ENCODE data around the gene REX1BD. TPM values are rescaled to one million over a fixed set of nuclear protein-coding genes. Genes with fewer than 3 reads are reported as not detected.

The REX1BD gene
- total and polyA plus RNA-seq, 2 of the 13 experiments (the other 11 are each of a cell fraction or from before 2014, with no cell fraction given), result 7.5 to 25.4 TPM

- peak; percentile 53; the same call in 1 of the 2 replicates for TF ChIP-seq NKX3-1 (CRISPR knock-in tag; IDR thresholded peaks at IDR 0.05)
- TF ChIP-seq KLF15 (CRISPR knock-in tag; IDR thresholded peaks at IDR 0.05; ENCODE audit: borderline replicate concordance), result no peak; the same call in 1 of the 2 replicates
- no peak for TF ChIP-seq ELF4 (CRISPR knock-in tag; IDR thresholded peaks at IDR 0.05; ENCODE audit: borderline replicate concordance)
- no peak for TF ChIP-seq REXO4 (CRISPR knock-in tag; IDR thresholded peaks at IDR 0.05; ENCODE audit: borderline replicate concordance)
- no peak for TF ChIP-seq SNRNP70 (IDR thresholded peaks at IDR 0.05; ENCODE audit: low read depth, low read length)
- TF ChIP-seq ZNF263 (CRISPR knock-in tag; IDR thresholded peaks at IDR 0.05), result no peak; the same call in 1 of the 2 replicates
- no peak for TF ChIP-seq NBN (conservative IDR thresholded peaks at IDR 0.05)
- TF ChIP-seq ZNF570 (CRISPR knock-in tag; IDR thresholded peaks at IDR 0.05; ENCODE audit: borderline replicate concordance), result no peak
- no peak; the same call in 1 of the 2 replicates for TF ChIP-seq CREB3 (CRISPR knock-in tag; IDR thresholded peaks at IDR 0.05)
- no peak for TF ChIP-seq RFX5 (IDR thresholded peaks at IDR 0.05; ENCODE audit: low read depth, low read length)
- TF ChIP-seq ZSCAN30 (CRISPR knock-in tag; IDR thresholded peaks at IDR 0.05), result no peak
- no peak for TF ChIP-seq NFE2L2 (IDR thresholded peaks at IDR 0.05; ENCODE audit: low read length)
- no peak; the same call in 1 of the 2 replicates for TF ChIP-seq RFXANK (CRISPR knock-in tag; IDR thresholded peaks at IDR 0.05)
- no peak for TF ChIP-seq TCF7 (IDR thresholded peaks at IDR 0.05; ENCODE audit: low read depth)
- no peak for TF ChIP-seq ZNF180 (CRISPR knock-in tag; IDR thresholded peaks at IDR 0.05; ENCODE audit: borderline replicate concordance, low read depth)
- TF ChIP-seq HDAC6 (IDR thresholded peaks at IDR 0.05; ENCODE audit: low read depth, low read length), result no peak
- TF ChIP-seq ZNF891 (CRISPR knock-in tag; IDR thresholded peaks at IDR 0.05), result no peak
- TF ChIP-seq DR1 (CRISPR knock-in tag; IDR thresholded peaks at IDR 0.05), result 0 out of 2 replicates have a peak, but pooled peaks have one; percentile 23
- peak; percentile 82 for TF ChIP-seq HDAC1 (CRISPR knock-in tag; IDR thresholded peaks at IDR 0.05)
- TF ChIP-seq ZNF335 (CRISPR knock-in tag; IDR thresholded peaks at IDR 0.05), result peak; percentile 25; the same call in 1 of the 2 replicates
- 0 out of 2 replicates have a peak, but pooled peaks have one; percentile 68 for TF ChIP-seq ZNF296 (CRISPR knock-in tag; conservative IDR thresholded peaks at IDR 0.05)
- no peak for TF ChIP-seq HNF1A (IDR thresholded peaks at IDR 0.05; ENCODE audit: low read depth)
- TF ChIP-seq HNF1A (CRISPR knock-in tag; IDR thresholded peaks at IDR 0.05; ENCODE audit: borderline replicate concordance), result peak; percentile 84
- peak; percentile 25; the same call in 1 of the 2 replicates for TF ChIP-seq SALL2 (CRISPR knock-in tag; IDR thresholded peaks at IDR 0.05)
- no peak for TF ChIP-seq ZKSCAN5 (CRISPR knock-in tag; IDR thresholded peaks at IDR 0.05)
- TF ChIP-seq ZNF230 (CRISPR knock-in tag; IDR thresholded peaks at IDR 0.05), result peak; percentile 39; the same call in 1 of the 2 replicates
Measured at GRCh38 chr19:18588611-18589379, at the start of gene REX1BD (continued).
